ENCODE results near the gene GJE1. TPM values are rescaled to one million over a fixed set of nuclear protein-coding genes. Genes with fewer than 3 reads are reported as not detected.
"Not testable (repeated sequence)": the region's sequence is repeated elsewhere in the genome, so short reads cannot be mapped to it uniquely, and the experiment has no call there.

Gene GJE1
- total RNA-seq, 1 donor: not detected

GRCh38 chr6:142121342-142121741, 11.4 kb upstream of the GJE1 start:
- TF ChIP-seq CTCF (IDR thresholded peaks at IDR 0.05; ENCODE audit: extremely low read depth, low read depth, low read length): no peak
- Histone ChIP-seq H2AFZ (ENCODE audit: low read length) (no peak overlapping the region), H3K36me3 (ENCODE audit: insufficient read depth, low read length) (no peaks in the 10 kb centered on the region), H3K4me3 (ENCODE audit: insufficient read depth, low read length) (no peak overlapping the region), H3K79me2 (ENCODE audit: insufficient read depth, low read length) (no peaks in the 10 kb centered on the region), H4K20me1 (ENCODE audit: insufficient read depth, low read length) (no peaks in the 10 kb centered on the region), H3K27ac (ENCODE audit: low read depth, low read length) (no peak overlapping the region), H3K27me3 (ENCODE audit: insufficient read depth, low read length) (no peaks in the 10 kb centered on the region), H3K9me3 (ENCODE audit: low read depth, low read length) (no peaks in the 10 kb centered on the region), H3K4me2 (ENCODE audit: insufficient read depth, low read length) (no peak overlapping the region), H3K4me1 (ENCODE audit: insufficient read depth, low read length) (no peaks in the 10 kb centered on the region)
- DNase-seq (ENCODE audit: insufficient read length, low spot score, missing footprints): no peak

GRCh38 chr6:142130814-142131213, 1.9 kb upstream of the GJE1 start:
- Histone ChIP-seq H4K20me1 (ENCODE audit: insufficient read depth, low read length) (no peaks in the 10 kb centered on the region), H3K27me3 (ENCODE audit: insufficient read depth, low read length) (peaks cover 4% of the 10 kb centered on the region), H2AFZ (ENCODE audit: low read length) (no peak overlapping the region), H3K36me3 (ENCODE audit: insufficient read depth, low read length) (no peaks in the 10 kb centered on the region), H3K79me2 (ENCODE audit: insufficient read depth, low read length) (no peaks in the 10 kb centered on the region), H3K4me3 (ENCODE audit: insufficient read depth, low read length) (no peak overlapping the region), H3K9me3 (ENCODE audit: low read depth, low read length) (no peaks in the 10 kb centered on the region), H3K4me2 (ENCODE audit: insufficient read depth, low read length) (no peak overlapping the region), H3K4me1 (ENCODE audit: insufficient read depth, low read length) (no peaks in the 10 kb centered on the region), H3K27ac (ENCODE audit: low read depth, low read length) (no peak overlapping the region)
- no peak for DNase-seq (ENCODE audit: insufficient read length, low spot score, missing footprints)
- TF ChIP-seq CTCF (IDR thresholded peaks at IDR 0.05; ENCODE audit: extremely low read depth, low read depth, low read length): no peak

GRCh38 chr6:142138876-142139275, 6.2 kb downstream of the GJE1 start:
- Histone ChIP-seq H3K4me3 (ENCODE audit: insufficient read depth, low read length) (no peak overlapping the region), H3K4me1 (ENCODE audit: insufficient read depth, low read length) (no peaks in the 10 kb centered on the region), H3K36me3 (ENCODE audit: insufficient read depth, low read length) (no peaks in the 10 kb centered on the region), H2AFZ (ENCODE audit: low read length) (no peak overlapping the region), H3K4me2 (ENCODE audit: insufficient read depth, low read length) (no peak overlapping the region), H4K20me1 (ENCODE audit: insufficient read depth, low read length) (no peaks in the 10 kb centered on the region), H3K27me3 (ENCODE audit: insufficient read depth, low read length) (peaks cover 6% of the 10 kb centered on the region), H3K79me2 (ENCODE audit: insufficient read depth, low read length) (no peaks in the 10 kb centered on the region), H3K9me3 (ENCODE audit: low read depth, low read length) (no peaks in the 10 kb centered on the region), H3K27ac (ENCODE audit: low read depth, low read length) (no peak overlapping the region)
- no peak for TF ChIP-seq CTCF (IDR thresholded peaks at IDR 0.05; ENCODE audit: extremely low read depth, low read depth, low read length)
- no peak for DNase-seq (ENCODE audit: insufficient read length, low spot score, missing footprints)

GRCh38 chr6:142141531-142141930, 8.8 kb downstream of the GJE1 start:
- not testable (repeated sequence) for H3K36me3 ChIP-seq (ENCODE audit: insufficient read depth, low read length); H3K9me3 ChIP-seq (ENCODE audit: low read depth, low read length); H3K27ac ChIP-seq (ENCODE audit: low read depth, low read length); H3K27me3 ChIP-seq (ENCODE audit: insufficient read depth, low read length); H3K79me2 ChIP-seq (ENCODE audit: insufficient read depth, low read length); H4K20me1 ChIP-seq (ENCODE audit: insufficient read depth, low read length); H3K4me3 ChIP-seq (ENCODE audit: insufficient read depth, low read length); H3K4me1 ChIP-seq (ENCODE audit: insufficient read depth, low read length); H3K4me2 ChIP-seq (ENCODE audit: insufficient read depth, low read length); DNase-seq (ENCODE audit: insufficient read length, low spot score, missing footprints); H2AFZ ChIP-seq (ENCODE audit: low read length)
